ENCODE data around the gene TMEM50B.

GRCh38 chr21:33418691-33419090, 61.1 kb downstream of the TMEM50B start:
- no peak for TF ChIP-seq CTCF (IDR thresholded peaks at IDR 0.05)
- peak in 1 of 2 donors; percentile 31 for TF ChIP-seq EP300 (IDR thresholded peaks at IDR 0.05)
- no peak for TF ChIP-seq POLR2A (IDR thresholded peaks at IDR 0.05)

Measured in tibial nerve (tissue), 4 donors.